Glomerular endothelial cell (primary cell): Measurements from ENCODE around the gene ELK1. TPM values are rescaled to one million over a fixed set of nuclear protein-coding genes. Genes with fewer than 3 reads are reported as not detected.
"Not testable (repeated sequence)": the region's sequence is repeated elsewhere in the genome, so short reads cannot be mapped to it uniquely, and the experiment has no call there.

Source experiments
- DNase-seq: peaks from one replicate; pipeline ENCODE4 v3.0.0-alpha.2; 2011; ENCODE audit warnings: low read depth, low spot score; ENCODE audit errors: extremely low read depth
- total RNA-seq: library from RNA; depleted of rRNA; stranded (reverse); fragments of >200 nt; gene quantifications from 2 replicates; pipeline ENCODE4 v1.2.3, GENCODE V29; 2015

ELK1 gene
- total RNA-seq, 1 donor from 2014 or later, result 26.1 TPM

- no peak for DNase-seq
Observed at GRCh38 chrX:47613082-47613481, 37.3 kb downstream of the ELK1 start.

GRCh38 chrX:47612418-47612817 lies 37.9 kb downstream of the ELK1 start:
- no peak for DNase-seq

- DNase-seq, result no peak
Observed at GRCh38 chrX:47611926-47612325, 38.4 kb downstream of the ELK1 start.

- no peak for DNase-seq
Observed at GRCh38 chrX:47611489-47611888, 38.9 kb downstream of the ELK1 start.

- no peak for DNase-seq
Observed at GRCh38 chrX:47610511-47610910, 39.9 kb downstream of the ELK1 start.

- DNase-seq, result no peak
Observed at GRCh38 chrX:47608130-47608810, 42.1 kb downstream of the ELK1 start.

- no peak for DNase-seq
Observed at GRCh38 chrX:47607091-47607490, 43.3 kb downstream of the ELK1 start.

GRCh38 chrX:47605024-47605423 lies 45.3 kb downstream of the ELK1 start:
- DNase-seq, result no peak

GRCh38 chrX:47603125-47603524 lies 47.2 kb downstream of the ELK1 start:
- DNase-seq, result not testable (repeated sequence)

GRCh38 chrX:47597222-47597621 lies 53.1 kb downstream of the ELK1 start:
- no peak for DNase-seq

- no peak for DNase-seq
Observed at GRCh38 chrX:47596256-47596655, 54.1 kb downstream of the ELK1 start.

- no peak for DNase-seq
Observed at GRCh38 chrX:47595716-47596251, 54.6 kb downstream of the ELK1 start.

- no peak for DNase-seq
Observed at GRCh38 chrX:47593522-47593921, 56.8 kb downstream of the ELK1 start.

GRCh38 chrX:47590984-47591383 lies 59.4 kb downstream of the ELK1 start:
- DNase-seq, result no peak

GRCh38 chrX:47587906-47588735 lies 62.2 kb downstream of the ELK1 start:
- no peak for DNase-seq

GRCh38 chrX:47587091-47587891 lies 63.1 kb downstream of the ELK1 start:
- DNase-seq, result no peak

- no peak for DNase-seq
Observed at GRCh38 chrX:47586043-47586787, 64.1 kb downstream of the ELK1 start.
